Nephron progenitor cell (in vitro differentiated cells): Measurements from ENCODE around the gene PDHB.

Experiments used
- DNase-seq: peaks from one replicate; pipeline ENCODE4 v3.0.0; 2021
- H3K27ac Mint-ChIP-seq: 2 replicates; pipeline ENCODE4 v1.8.0; 2021; ENCODE audit warnings: mild to moderate bottlenecking, moderate library complexity, mixed read lengths
- H3K27me3 Mint-ChIP-seq: 2 replicates; pipeline ENCODE4 v1.8.0; 2021; ENCODE audit warnings: mild to moderate bottlenecking, low read depth, mixed read lengths; ENCODE audit not compliant: poor library complexity
- H3K36me3 Mint-ChIP-seq: 2 replicates; pipeline ENCODE4 v1.8.0; 2021; ENCODE audit warnings: low read depth, mixed read lengths
- H3K4me1 Mint-ChIP-seq: 2 replicates; pipeline ENCODE4 v1.8.0; 2021; ENCODE audit warnings: mixed read lengths
- H3K4me3 Mint-ChIP-seq: 2 replicates; pipeline ENCODE4 v1.8.0; 2021; ENCODE audit warnings: mild to moderate bottlenecking, moderate library complexity, mixed read lengths
- H3K9me3 Mint-ChIP-seq: 2 replicates; pipeline ENCODE4 v1.8.0; 2021; ENCODE audit warnings: mild to moderate bottlenecking, moderate library complexity, mixed read lengths
- CTCF ChIP-seq: fragments of 200-600 bp; sonication (generic); IDR thresholded peaks from 2 replicates; pipeline ENCODE4 v1.5.0; 2021; ENCODE audit warnings: antibody characterized with exemption

PDHB gene

GRCh38 chr3:58432905-58433304 is 727 bp downstream of the PDHB start:
- Mint-ChIP-seq H3K4me3 (peak overlapping the region; percentile 95), H3K36me3 (peaks cover 39% of the 10 kb centered on the region), H3K27me3 (peaks cover 4% of the 10 kb centered on the region), H3K27ac (peak overlapping the region; percentile 90), H3K4me1 (peaks cover 52% of the 10 kb centered on the region), H3K9me3 (no peaks in the 10 kb centered on the region)
- DNase-seq = no peak
- no peak for TF ChIP-seq CTCF

GRCh38 chr3:58429657-58430056 is 4.0 kb downstream of the PDHB start:
- peaks cover 43% of the 10 kb centered on the region for H3K36me3 Mint-ChIP-seq
- no peak overlapping the region for H3K4me3 Mint-ChIP-seq
- peaks cover 23% of the 10 kb centered on the region for H3K4me1 Mint-ChIP-seq

GRCh38 chr3:58427661-58428361 is 5.8 kb downstream of the PDHB start:
- H3K9me3 Mint-ChIP-seq = no peaks in the 10 kb centered on the region
- no peaks in the 10 kb centered on the region for H3K27me3 Mint-ChIP-seq
- H3K36me3 Mint-ChIP-seq = peaks cover 50% of the 10 kb centered on the region

More at GRCh38 chr3:58429657-58430056, 4.0 kb downstream of the PDHB start:
- no peak for DNase-seq
- Mint-ChIP-seq H3K9me3 (no peaks in the 10 kb centered on the region), H3K27ac (no peak overlapping the region), H3K27me3 (peaks cover 4% of the 10 kb centered on the region)
- no peak for TF ChIP-seq CTCF

GRCh38 chr3:58425782-58426181 is 7.8 kb downstream of the PDHB start:
- TF ChIP-seq CTCF = no peak
- H3K4me3 Mint-ChIP-seq = no peak overlapping the region
- DNase-seq = no peak
- H3K27ac Mint-ChIP-seq = peak overlapping the region; percentile 59
- H3K4me1 Mint-ChIP-seq = peaks cover 15% of the 10 kb centered on the region
- H3K27me3 Mint-ChIP-seq = no peaks in the 10 kb centered on the region
- no peaks in the 10 kb centered on the region for H3K9me3 Mint-ChIP-seq
- H3K36me3 Mint-ChIP-seq = peaks cover 46% of the 10 kb centered on the region

More at GRCh38 chr3:58427661-58428361, 5.8 kb downstream of the PDHB start:
- H3K4me3 Mint-ChIP-seq = no peak overlapping the region
- no peak for TF ChIP-seq CTCF
- H3K27ac Mint-ChIP-seq = peak overlapping the region; percentile 27
- peaks cover 12% of the 10 kb centered on the region for H3K4me1 Mint-ChIP-seq
- no peak for DNase-seq

- DNase-seq = no peak
- Mint-ChIP-seq H3K9me3 (no peaks in the 10 kb centered on the region), H3K4me1 (peaks cover 15% of the 10 kb centered on the region), H3K36me3 (peaks cover 35% of the 10 kb centered on the region), H3K27me3 (no peaks in the 10 kb centered on the region), H3K27ac (peak overlapping the region; percentile 48), H3K4me3 (no peak overlapping the region)
- no peak for TF ChIP-seq CTCF
These were observed 9.0 kb downstream of the PDHB start for GRCh38 chr3:58424613-58425012.

GRCh38 chr3:58422756-58423325 is 10.8 kb downstream of the PDHB start:
- H3K36me3 Mint-ChIP-seq = peaks cover 21% of the 10 kb centered on the region
- no peaks in the 10 kb centered on the region for H3K27me3 Mint-ChIP-seq
- DNase-seq = no peak
- peak overlapping the region; percentile 57 for H3K27ac Mint-ChIP-seq
- no peaks in the 10 kb centered on the region for H3K9me3 Mint-ChIP-seq
- H3K4me3 Mint-ChIP-seq = no peak overlapping the region
- peaks cover 15% of the 10 kb centered on the region for H3K4me1 Mint-ChIP-seq
- TF ChIP-seq CTCF = no peak
